Measurements from ENCODE around the gene CREM. TPM values are rescaled to one million over a fixed set of nuclear protein-coding genes. Genes with fewer than 3 reads are reported as not detected.

Gene CREM
- total RNA-seq, 1 experiment from 2014 or later = 21.4 TPM

- TF ChIP-seq SP1 (IDR thresholded peaks at IDR 0.05; ENCODE audit: low read depth) = no peak
- TF ChIP-seq POLR2AphosphoS5 (IDR thresholded peaks at IDR 0.05; ENCODE audit: low read depth, low read length) = no peak
- no peak for TF ChIP-seq MAX (IDR thresholded peaks at IDR 0.05)
- no peak for TF ChIP-seq EZH2phosphoT487 (IDR thresholded peaks at IDR 0.05; ENCODE audit: borderline replicate concordance)
- no peak for TF ChIP-seq YY1 (IDR thresholded peaks at IDR 0.05; ENCODE audit: extremely low read depth, insufficient replicate concordance, low read depth, low read length)
- no peak for TF ChIP-seq EZH2 (IDR thresholded peaks at IDR 0.05)
- no peak for TF ChIP-seq EGR1 (IDR thresholded peaks at IDR 0.05; ENCODE audit: low read depth)
Measured at GRCh38 chr10:35231646-35232045, 105.0 kb downstream of the CREM start (continued).

- H3K4me3 ChIP-seq (replicated peaks in 1 of 2; ENCODE audit: low read depth in 1 of 2, low read length in 2 of 2) = no peak overlapping the region
- no peak overlapping the region for H3K4me2 ChIP-seq (ENCODE audit: low read length)
- TF ChIP-seq EZH2 (IDR thresholded peaks at IDR 0.05) (no peak), MAX (IDR thresholded peaks at IDR 0.05) (no peak), ATF3 (IDR thresholded peaks at IDR 0.05) (no peak), TCF7L2 (IDR thresholded peaks at IDR 0.05; ENCODE audit: borderline replicate concordance, extremely low read depth, insufficient read depth, insufficient read length) (no peak), POLR2AphosphoS5 (IDR thresholded peaks at IDR 0.05; ENCODE audit: low read depth, low read length) (no peak), POLR2A (IDR thresholded peaks at IDR 0.05; ENCODE audit: borderline replicate concordance, extremely low read depth, insufficient read depth, insufficient read length) (no peak), REST (IDR thresholded peaks at IDR 0.05; ENCODE audit: low read depth) (no peak), SP1 (IDR thresholded peaks at IDR 0.05; ENCODE audit: low read depth) (no peak), FOSL1 (IDR thresholded peaks at IDR 0.05; ENCODE audit: low read depth) (no peak), CEBPB (IDR thresholded peaks at IDR 0.05; ENCODE audit: low read depth) (no peak), SIN3A (IDR thresholded peaks at IDR 0.05; ENCODE audit: low read depth) (no peak)
- DNase-seq (ENCODE audit: low read depth, low spot score) (no peak), ATAC-seq (no peak)
- no TSS peak for BruUV-seq (replicated peaks)
- no peaks in the 10 kb centered on the region for H3K9me2 ChIP-seq (ENCODE audit: insufficient read depth)
- no peak overlapping the region for H3K27ac ChIP-seq (ENCODE audit: low read depth, low read length)
- H3K9me3 ChIP-seq (ENCODE audit: control insufficient read depth in 1 of 2, insufficient read depth in 1 of 2, low read depth in 1 of 2, low read length in 2 of 2) = no peaks in the 10 kb centered on the region
- no peaks in the 10 kb centered on the region for H3K27me3 ChIP-seq (ENCODE audit: insufficient read depth, low read length)
- ChIA-PET POLR2A (no interaction called here), CTCF (no interaction called here), RAD21 (ENCODE audit: low non-redundant PET in 1 of 2, low total read pairs in 2 of 2, uncharacterized antibody in 2 of 2, unreplicated experiment in 2 of 2) (no interaction called here)
- no peaks in the 10 kb centered on the region for H4K20me1 ChIP-seq (ENCODE audit: insufficient read depth)
- no peaks in the 10 kb centered on the region for H3K36me3 ChIP-seq (ENCODE audit: control insufficient read depth in 1 of 2, insufficient read depth in 2 of 2, low read length in 2 of 2)
- intact Hi-C loops (cut with micrococcal nuclease) = no loop called here
- no peak overlapping the region for H3K9ac ChIP-seq (ENCODE audit: low read length)
- no peaks in the 10 kb centered on the region for H3K79me2 ChIP-seq (ENCODE audit: insufficient read depth, low read length)
- H2AFZ ChIP-seq (ENCODE audit: low read depth, low read length, poor library complexity, severe bottlenecking) = no peak overlapping the region
- H3K4me1 ChIP-seq (ENCODE audit: control insufficient read depth in 1 of 2, insufficient read depth in 2 of 2, low read length in 2 of 2) = no peaks in the 10 kb centered on the region
Measured at GRCh38 chr10:35232527-35232926, 105.9 kb downstream of the CREM start.

Measured in HCT116 (cell line).